Activated T-cell treated with anti-CD3 and anti-CD28 coated beads, Interleukin-2, amount 50 U/mL, for 1 hour (primary cell): Measurements from ENCODE around the gene SMG7.

Source experiments
- DNase-seq: peaks from one replicate; pipeline ENCODE4 v3.0.0-alpha.2; 2020

The SMG7 gene

GRCh38 chr1:183470147-183470960, 1.9 kb upstream of the SMG7 start:
- DNase-seq, result peak; percentile 86

GRCh38 chr1:183470961-183471742, 1.1 kb upstream of the SMG7 start:
- DNase-seq, result peak; percentile 67

- DNase-seq, result peak; percentile 95
Measured at GRCh38 chr1:183471743-183472487, 384 bp upstream of the SMG7 start.

- DNase-seq, result no peak
Measured at GRCh38 chr1:183473217-183473536, 878 bp downstream of the SMG7 start.

- DNase-seq, result no peak
Measured at GRCh38 chr1:183476081-183476480, 3.8 kb downstream of the SMG7 start.

- DNase-seq, result no peak
Measured at GRCh38 chr1:183477986-183478781, 5.9 kb downstream of the SMG7 start.

GRCh38 chr1:183480971-183481441, 8.7 kb downstream of the SMG7 start:
- no peak for DNase-seq

GRCh38 chr1:183483224-183483623, 10.9 kb downstream of the SMG7 start:
- DNase-seq, result no peak

- DNase-seq, result no peak
Measured at GRCh38 chr1:183484254-183484653, 12.0 kb downstream of the SMG7 start.

- no peak for DNase-seq
Measured at GRCh38 chr1:183484851-183485250, 12.6 kb downstream of the SMG7 start.

- no peak for DNase-seq
Measured at GRCh38 chr1:183487674-183488442, 15.6 kb downstream of the SMG7 start.

GRCh38 chr1:183490932-183491331, 18.6 kb downstream of the SMG7 start:
- no peak for DNase-seq

GRCh38 chr1:183493540-183494245, 21.4 kb downstream of the SMG7 start:
- DNase-seq, result no peak

GRCh38 chr1:183495420-183495819, 23.1 kb downstream of the SMG7 start:
- DNase-seq, result no peak

- no peak for DNase-seq
Measured at GRCh38 chr1:183497218-183497617, 24.9 kb downstream of the SMG7 start.

GRCh38 chr1:183498342-183498991, 26.2 kb downstream of the SMG7 start:
- no peak for DNase-seq

GRCh38 chr1:183505454-183506089, 33.3 kb downstream of the SMG7 start:
- DNase-seq, result no peak

- DNase-seq, result no peak
Measured at GRCh38 chr1:183506561-183506960, 34.3 kb downstream of the SMG7 start.

- DNase-seq, result no peak
Measured at GRCh38 chr1:183508694-183509093, 36.4 kb downstream of the SMG7 start.

GRCh38 chr1:183512450-183512849, 40.2 kb downstream of the SMG7 start:
- no peak for DNase-seq
